ENCODE measurements around the gene ARFGEF2. TPM values are rescaled to one million over a fixed set of nuclear protein-coding genes. Genes with fewer than 3 reads are reported as not detected.
A peak's percentile ranks its signal among the peaks of the same experiment; 100 is the strongest.

Gene ARFGEF2
- total and polyA plus RNA-seq, 4 donors = 10.3 to 51.3 (median 16.6) TPM

- Histone ChIP-seq H3K36me3 (ENCODE audit: control insufficient read depth in 4 of 4, insufficient read depth in 3 of 4, low read depth in 1 of 4, low read length in 3 of 4) (no peaks in the 10 kb centered on the region), H3K9me3 (ENCODE audit: control insufficient read depth in 4 of 4, low read length in 3 of 4) (no peaks in the 10 kb centered on the region), H3K4me3 (ENCODE audit: low read depth in 1 of 3, low read length in 3 of 3) (no peak overlapping the region), H3K4me1 (ENCODE audit: control insufficient read depth in 4 of 4, insufficient read depth in 4 of 4, low read length in 3 of 4) (peaks cover 0 to 3% (median 1%) of the 10 kb centered on the region in 4 donors), H3K27ac (ENCODE audit: low read depth in 1 of 2, low read length in 2 of 2) (no peak overlapping the region), H3K27me3 (ENCODE audit: control insufficient read depth in 4 of 4, insufficient read depth in 4 of 4, low read length in 3 of 4) (no peaks in the 10 kb centered on the region), H3K9ac (ENCODE audit: low read depth in 1 of 2, low read length in 2 of 2) (no peak overlapping the region)
- TF ChIP-seq REST (IDR thresholded peaks at IDR 0.05) = no peak
- TF ChIP-seq CTCF (IDR thresholded peaks at IDR 0.05; ENCODE audit: low read depth, low read length, missing input control) = peak; percentile 93
- TF ChIP-seq YY1 (IDR thresholded peaks at IDR 0.05) = no peak
- TF ChIP-seq RAD21 (IDR thresholded peaks at IDR 0.05) = peak; percentile 94
- DNase-seq (ENCODE audit: low spot score) = peak; percentile 66
- 29% methylated on average over 11 of the region's 11 CpGs for WGBS
Observed at GRCh38 chr20:48904566-48905296, 16.8 kb upstream of the ARFGEF2 start.

- H3K9ac ChIP-seq (ENCODE audit: low read depth in 1 of 2, low read length in 2 of 2) = no peak overlapping the region
- TF ChIP-seq HNF4A (conservative IDR thresholded peaks at IDR 0.05) (no peak), EGR1 (IDR thresholded peaks at IDR 0.05; ENCODE audit: low read depth in 2 of 2) (no peak)
- no peak overlapping the region for H3K4me3 ChIP-seq (ENCODE audit: low read depth in 1 of 3, low read length in 3 of 3)
- 73% methylated on average over 5 of the region's 5 CpGs for WGBS
- H3K9me3 ChIP-seq (ENCODE audit: control insufficient read depth in 4 of 4, low read length in 3 of 4) = no peaks in the 10 kb centered on the region
- H3K36me3 ChIP-seq (ENCODE audit: control insufficient read depth in 4 of 4, insufficient read depth in 3 of 4, low read depth in 1 of 4, low read length in 3 of 4) = no peaks in the 10 kb centered on the region
- no peak for DNase-seq (ENCODE audit: low spot score)
- H3K27ac ChIP-seq (ENCODE audit: low read depth in 1 of 2, low read length in 2 of 2) = no peak overlapping the region
- no peaks in the 10 kb centered on the region for H3K27me3 ChIP-seq (ENCODE audit: control insufficient read depth in 4 of 4, insufficient read depth in 4 of 4, low read length in 3 of 4)
- peaks cover 0 to 3% (median 1%) of the 10 kb centered on the region in 4 donors for H3K4me1 ChIP-seq (ENCODE audit: control insufficient read depth in 4 of 4, insufficient read depth in 4 of 4, low read length in 3 of 4)
Observed at GRCh38 chr20:48905297-48905647, 16.2 kb upstream of the ARFGEF2 start.

GRCh38 chr20:48906221-48906877 lies 15.2 kb upstream of the ARFGEF2 start:
- no peaks in the 10 kb centered on the region for H3K9me3 ChIP-seq (ENCODE audit: control insufficient read depth in 4 of 4, low read length in 3 of 4)
- no peaks in the 10 kb centered on the region for H3K27me3 ChIP-seq (ENCODE audit: control insufficient read depth in 4 of 4, insufficient read depth in 4 of 4, low read length in 3 of 4)
- H3K4me1 ChIP-seq (ENCODE audit: control insufficient read depth in 4 of 4, insufficient read depth in 4 of 4, low read length in 3 of 4) = peaks cover 0 to 3% (median 1%) of the 10 kb centered on the region in 4 donors
- H3K9ac ChIP-seq (ENCODE audit: low read depth in 1 of 2, low read length in 2 of 2) = no peak overlapping the region
- no peak for DNase-seq (ENCODE audit: low spot score)
- no peak overlapping the region for H3K27ac ChIP-seq (ENCODE audit: low read depth in 1 of 2, low read length in 2 of 2)
- TF ChIP-seq HNF4G (IDR thresholded peaks at IDR 0.05) (no peak), JUND (IDR thresholded peaks at IDR 0.05) (no peak), REST (IDR thresholded peaks at IDR 0.05) (no peak), NR2F2 (IDR thresholded peaks at IDR 0.05) (no peak), ZBTB33 (IDR thresholded peaks at IDR 0.05) (no peak), HNF4A (conservative IDR thresholded peaks at IDR 0.05) (no peak), TAF1 (conservative IDR thresholded peaks at IDR 0.05) (no peak), FOXA1 (IDR thresholded peaks at IDR 0.05) (no peak), YY1 (IDR thresholded peaks at IDR 0.05) (no peak)
- 63% methylated on average over 7 of the region's 7 CpGs for WGBS
- no peak overlapping the region for H3K4me3 ChIP-seq (ENCODE audit: low read depth in 1 of 3, low read length in 3 of 3)
- H3K36me3 ChIP-seq (ENCODE audit: control insufficient read depth in 4 of 4, insufficient read depth in 3 of 4, low read depth in 1 of 4, low read length in 3 of 4) = no peaks in the 10 kb centered on the region
